Stimulated activated CD8-positive, alpha-beta memory T cell treated with anti-CD3 and anti-CD28 coated beads, Interleukin-4, amount 100 ng/mL, for 1 hour (primary cell): Measurements from ENCODE around the gene NT5C3B.
A peak's percentile ranks its signal among the peaks of the same experiment; 100 is the strongest.
"Not testable (repeated sequence)": the region's sequence is repeated elsewhere in the genome, so short reads cannot be mapped to it uniquely, and the experiment has no call there.

ENCODE experiments used
- DNase-seq, 2 donors: peaks; one replicate each; pipeline ENCODE4 v3.0.0-alpha.2; 2020; ENCODE audit warnings: low read depth in 2 of 2, low spot score in 1 of 2

The NT5C3B gene

GRCh38 chr17:41835800-41836549 lies at the start of gene NT5C3B:
Gene NT5C3B (minus strand): TSS chr17:41836232. CDS start chr17:41836193, 39 bp downstream.
- peak; percentile 11 to 27 for DNase-seq

DNA sequence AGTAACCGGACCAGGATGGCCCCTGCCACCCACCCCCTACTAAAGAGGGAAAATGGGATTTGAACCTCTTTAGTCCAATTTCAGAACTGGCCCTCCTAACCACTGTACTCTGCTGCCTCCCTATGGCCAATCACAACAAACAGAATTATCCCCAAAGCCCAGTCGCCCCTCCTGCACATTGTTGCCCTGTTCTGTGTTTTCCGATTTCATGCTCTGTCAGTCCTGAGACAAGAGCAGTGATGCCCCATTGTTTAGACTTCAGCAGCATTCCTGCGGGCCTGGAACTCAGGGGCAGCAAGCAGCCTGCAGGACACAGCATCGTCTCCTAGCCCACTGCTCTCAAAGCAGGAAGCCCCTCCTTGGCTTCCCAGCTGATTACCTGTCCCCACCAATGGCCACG lies 49.7 kb upstream of the NT5C3B start:
- DNase-seq, result no peak

DNA sequence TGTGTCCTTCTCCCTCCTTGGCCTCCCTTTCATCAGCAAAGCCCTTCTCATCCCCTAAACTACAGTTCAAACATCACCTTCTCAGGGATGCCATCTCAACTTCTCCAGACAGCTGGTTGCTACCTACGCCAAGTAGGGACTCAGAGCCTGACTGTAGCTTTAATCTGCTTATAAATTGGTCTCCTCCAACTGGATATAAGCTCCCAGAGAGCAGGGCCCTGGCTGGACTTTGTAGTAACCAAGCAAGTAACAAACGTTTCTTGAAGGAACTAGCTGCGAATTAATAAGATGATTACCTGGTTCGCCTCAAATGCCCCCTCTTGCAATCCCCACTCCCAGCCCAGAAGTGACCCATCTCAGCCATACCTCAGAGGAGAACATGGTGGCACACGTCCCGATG lies 46.7 kb upstream of the NT5C3B start:
- DNase-seq, result no peak

DNA sequence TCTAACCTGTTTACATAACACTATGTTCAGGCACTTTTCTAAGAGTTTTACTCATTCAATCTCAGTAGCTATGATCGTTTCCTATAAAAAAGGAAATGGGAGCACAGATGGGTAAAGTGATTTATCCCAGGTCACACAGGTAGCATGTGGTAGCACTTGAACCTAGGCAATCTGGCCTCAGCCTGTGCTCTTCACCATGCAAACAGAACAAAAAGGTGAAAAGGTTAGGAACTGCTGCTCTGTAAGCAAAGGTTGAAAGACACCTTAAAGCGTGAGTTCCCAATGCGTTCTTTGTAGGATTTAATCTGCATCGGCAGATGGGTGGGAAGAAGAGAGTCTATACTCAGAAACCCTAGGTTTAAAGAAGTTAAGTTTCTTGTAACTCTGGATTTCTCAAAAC lies 44.1 kb upstream of the NT5C3B start:
- DNase-seq, result no peak

GRCh38 chr17:41874293-41874670 lies 38.2 kb upstream of the NT5C3B start:
- not testable (repeated sequence) for DNase-seq

- no peak for DNase-seq
Observed at GRCh38 chr17:41873559-41874292, 37.7 kb upstream of the NT5C3B start.

DNA sequence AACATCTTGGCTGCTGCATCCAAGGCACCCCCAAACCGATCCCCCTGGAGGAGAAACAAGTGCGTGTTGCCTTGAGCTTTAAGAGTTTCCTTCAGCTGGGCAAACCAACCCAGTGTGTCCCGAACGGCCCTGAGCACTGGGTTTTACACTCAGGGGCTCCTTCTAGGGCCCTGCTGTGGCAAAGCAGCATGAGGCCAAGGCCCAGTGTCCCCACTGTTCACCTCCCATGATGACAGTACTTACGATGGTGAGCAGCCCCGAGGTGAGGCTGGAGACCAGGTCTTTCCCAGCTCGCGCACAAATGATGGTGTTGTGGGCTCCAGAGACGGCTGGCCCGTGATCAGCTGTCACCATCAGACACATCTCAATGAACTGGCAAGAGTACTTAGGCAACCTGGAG lies 35.8 kb upstream of the NT5C3B start:
- no peak for DNase-seq

DNA sequence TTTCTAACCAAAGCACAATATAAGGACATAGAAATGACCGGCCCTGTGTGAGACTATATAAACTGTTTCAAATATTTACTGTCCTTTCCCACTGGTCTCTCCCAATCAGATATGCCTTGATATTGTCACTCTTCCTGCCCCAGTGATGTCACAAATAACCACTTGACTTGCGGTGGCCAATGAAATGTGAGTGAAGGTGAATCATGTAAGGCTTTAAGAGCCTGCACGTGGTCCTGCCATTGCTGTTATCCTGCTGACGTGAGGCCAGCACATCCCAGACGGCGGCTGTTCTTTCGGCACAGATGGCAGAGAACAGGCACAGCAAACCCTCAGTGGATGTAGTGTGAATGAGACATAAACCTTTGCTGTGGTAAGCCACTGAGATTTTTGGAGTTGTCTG lies 34.6 kb upstream of the NT5C3B start:
- no peak for DNase-seq

- no peak for DNase-seq
Observed at GRCh38 chr17:41870097-41870496, 34.1 kb upstream of the NT5C3B start.

DNA sequence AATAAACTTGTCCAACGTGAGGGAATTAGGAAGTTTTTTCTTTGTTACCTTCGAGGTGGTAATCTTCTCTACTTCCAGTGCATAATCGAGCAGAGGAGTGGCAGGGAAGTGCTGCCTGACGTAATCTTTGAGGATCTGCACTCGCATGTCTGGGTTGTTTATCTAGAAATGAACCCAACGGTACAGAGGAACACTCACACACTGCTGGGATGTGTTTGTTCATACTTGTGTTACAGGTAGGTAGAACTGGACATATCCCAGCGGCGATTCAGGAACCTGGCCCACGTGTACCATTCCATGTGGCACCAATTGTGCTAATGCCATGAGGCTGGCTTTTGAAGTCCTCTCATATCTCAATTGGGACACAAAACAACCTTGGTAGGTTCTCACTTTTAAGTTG lies 33.4 kb upstream of the NT5C3B start:
- DNase-seq, result no peak

DNA sequence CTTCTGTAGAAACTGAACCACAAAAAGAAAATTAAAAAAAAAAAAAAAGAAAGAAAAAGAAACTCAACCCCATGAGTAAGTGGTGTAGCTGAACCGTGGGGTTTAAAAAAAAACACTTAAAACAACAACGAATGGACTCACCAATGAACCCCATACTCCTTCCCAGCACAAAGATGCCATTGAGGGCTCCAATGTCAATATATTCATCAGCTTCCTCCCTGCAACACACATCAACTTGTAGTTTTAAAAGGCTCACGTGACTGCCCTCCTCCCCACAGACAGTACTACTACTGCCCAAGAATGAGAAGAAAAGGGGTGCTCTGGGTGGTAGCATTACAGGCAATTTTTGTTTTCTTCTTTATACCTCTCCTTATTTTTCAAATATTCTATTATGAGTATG lies 32.5 kb upstream of the NT5C3B start:
- no peak for DNase-seq

DNA sequence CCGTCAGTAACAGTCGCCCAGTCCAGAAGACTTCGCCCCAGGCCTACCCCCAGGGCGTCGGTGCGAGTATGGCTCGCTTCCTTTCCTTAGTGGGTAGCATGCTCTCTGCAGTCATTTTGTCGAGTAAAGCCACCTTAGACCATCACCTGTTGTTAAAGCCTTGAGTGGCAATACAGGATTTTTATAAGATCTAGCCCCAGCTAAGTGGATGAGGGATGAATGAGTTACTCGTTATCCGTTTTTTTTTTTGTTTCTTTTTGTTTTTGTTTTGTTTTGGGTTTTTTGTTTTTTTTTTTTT lies 29.5 kb upstream of the NT5C3B start:
- no peak for DNase-seq

DNA sequence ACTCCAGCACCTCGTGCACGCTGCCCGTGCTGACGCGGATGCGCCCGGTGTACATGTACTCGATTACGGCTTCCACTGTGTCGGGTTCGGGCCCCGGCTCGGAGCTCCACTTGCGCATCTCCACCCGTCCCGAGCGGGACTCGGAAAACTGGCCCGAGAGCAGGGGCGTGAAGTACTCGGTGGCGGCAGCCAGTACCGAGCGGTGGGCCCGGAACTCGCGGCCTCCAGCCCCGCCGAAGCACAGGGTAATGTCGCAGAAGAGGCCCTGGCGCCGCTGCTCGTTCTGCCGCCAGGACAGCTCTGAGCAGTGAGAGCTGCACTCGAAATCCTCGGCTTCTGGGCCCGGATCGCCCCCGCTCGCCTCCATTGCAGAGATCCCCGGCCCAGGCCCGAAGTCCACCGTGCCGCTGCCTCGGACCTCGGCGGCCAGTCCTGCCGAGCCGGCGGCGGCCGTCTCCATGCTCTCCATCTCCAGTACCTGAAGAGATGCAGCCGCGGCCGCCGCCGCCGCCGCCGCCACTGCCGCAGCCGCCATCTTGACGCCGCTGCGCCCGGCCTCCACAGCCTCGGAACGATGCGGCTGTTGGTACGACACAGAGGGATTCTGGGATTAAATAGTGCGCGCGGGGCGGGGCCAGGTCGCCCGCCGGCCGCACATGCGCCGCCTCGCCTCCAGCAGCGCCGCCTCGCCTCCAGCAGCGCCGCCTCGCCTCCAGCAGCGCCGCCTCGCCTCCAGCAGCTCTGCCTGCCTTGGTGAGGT lies 29.0 kb upstream of the NT5C3B start, which contains the start of gene KLHL11:
Gene KLHL11 (minus strand): TSS at position 588 of the 760 bp plus-strand sequence. CDS start 53 bp downstream, at position 535.
- peak; percentile 67 to 68 for DNase-seq

DNA sequence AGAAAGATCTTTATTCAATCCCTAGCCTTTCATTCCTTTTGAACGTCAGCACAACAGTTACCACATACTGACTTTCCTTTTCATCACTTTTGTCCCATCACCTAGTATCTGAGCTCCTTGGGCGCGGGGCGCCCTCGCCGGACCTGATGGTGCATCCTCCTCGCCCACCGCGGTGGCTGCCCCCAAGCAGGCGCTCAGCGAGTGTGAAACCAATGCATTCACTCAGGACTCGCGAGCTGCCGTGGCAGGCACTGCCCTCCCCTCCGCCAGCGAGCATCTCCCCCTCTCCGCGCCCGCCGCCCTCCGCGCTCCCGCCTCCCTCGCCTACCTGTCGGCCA lies 28.4 kb upstream of the NT5C3B start:
- peak in 1 of 2 donors; percentile 27 for DNase-seq

DNA sequence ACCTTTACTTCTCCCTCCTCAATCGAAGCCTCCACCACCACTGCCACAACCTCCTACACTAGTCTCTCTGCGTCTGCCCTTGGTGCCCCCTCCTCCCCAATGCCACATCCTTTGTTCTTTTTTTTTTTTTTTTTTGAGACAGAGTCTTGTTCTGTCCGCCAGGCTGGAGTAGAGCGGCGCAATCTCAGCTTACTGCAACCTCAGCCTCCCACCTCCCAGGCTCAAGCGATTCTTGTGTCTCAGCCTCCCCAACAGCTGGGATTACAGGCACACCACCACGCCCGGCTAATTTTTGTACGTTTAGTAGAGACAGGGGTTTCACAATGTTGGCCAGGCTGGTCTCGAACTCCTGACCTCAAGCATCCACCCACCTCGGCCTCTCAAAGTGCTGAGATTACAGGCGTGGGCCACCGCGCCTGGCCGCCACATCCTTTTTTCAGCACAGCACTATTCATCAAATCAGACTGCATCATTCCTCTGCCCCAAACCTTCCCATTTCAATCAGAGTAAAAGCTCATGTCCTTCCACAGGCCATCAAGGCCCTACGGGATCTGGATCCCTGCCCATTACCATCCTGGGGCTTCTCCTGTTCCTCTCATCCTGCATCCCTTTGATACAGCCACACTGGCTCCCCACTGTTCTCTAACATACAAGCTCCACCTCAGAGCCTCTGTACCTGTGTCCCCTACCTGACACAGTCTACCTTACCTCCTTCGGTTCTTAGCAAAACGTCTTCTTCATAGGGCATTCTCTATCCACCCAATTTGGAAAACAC lies 27.2 kb upstream of the NT5C3B start:
- no peak for DNase-seq

DNA sequence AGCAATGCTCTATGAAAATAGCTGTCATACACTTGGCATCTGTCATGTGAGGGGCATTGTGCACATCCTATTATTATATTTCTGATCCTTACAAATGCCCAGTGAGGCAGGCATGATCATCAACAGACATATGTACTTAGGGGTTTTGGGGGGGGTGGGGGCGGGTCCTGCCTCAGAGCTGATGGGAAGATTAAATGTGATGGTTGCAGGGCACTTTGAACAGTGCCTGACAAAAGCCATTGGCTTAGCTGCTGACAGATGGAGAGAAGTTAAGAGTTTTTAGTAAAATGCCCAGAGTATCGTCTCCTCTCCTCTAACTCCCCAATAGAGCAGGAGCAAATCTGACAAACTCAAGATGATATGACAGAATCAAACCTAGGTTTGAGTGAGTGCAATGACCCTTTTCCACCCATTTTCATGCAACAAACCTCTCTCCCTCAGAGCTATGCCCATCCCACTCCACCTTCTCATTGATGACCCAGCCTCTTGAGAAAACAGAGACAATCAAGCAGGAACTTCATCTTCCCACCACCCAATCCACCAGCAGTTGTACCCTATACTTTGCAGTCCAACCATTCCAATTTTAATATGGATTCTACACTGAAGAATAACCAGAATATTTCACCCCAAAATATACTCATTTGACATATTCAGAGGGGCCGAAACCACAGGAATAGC lies 24.4 kb upstream of the NT5C3B start:
- DNase-seq, result no peak

DNA sequence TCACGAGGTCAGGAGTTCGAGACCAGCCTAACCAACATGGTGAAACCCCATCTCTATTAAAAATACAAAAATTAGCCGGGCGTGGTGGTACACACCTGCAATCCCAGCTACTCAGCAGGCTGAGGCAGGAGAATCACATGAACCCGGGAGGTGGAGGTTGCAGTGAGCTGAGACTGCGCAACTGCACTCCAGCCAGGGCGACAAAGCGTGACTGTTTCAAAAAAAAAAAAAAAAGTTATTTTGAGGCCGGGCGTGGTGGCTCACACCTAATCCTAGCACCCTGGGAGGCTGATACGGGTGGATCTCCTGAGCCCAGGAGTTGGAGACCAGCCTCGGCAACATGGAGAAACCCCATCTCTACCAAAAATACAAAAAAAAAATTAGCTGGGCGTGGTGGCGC lies 15.3 kb upstream of the NT5C3B start:
- not testable (repeated sequence) for DNase-seq

DNA sequence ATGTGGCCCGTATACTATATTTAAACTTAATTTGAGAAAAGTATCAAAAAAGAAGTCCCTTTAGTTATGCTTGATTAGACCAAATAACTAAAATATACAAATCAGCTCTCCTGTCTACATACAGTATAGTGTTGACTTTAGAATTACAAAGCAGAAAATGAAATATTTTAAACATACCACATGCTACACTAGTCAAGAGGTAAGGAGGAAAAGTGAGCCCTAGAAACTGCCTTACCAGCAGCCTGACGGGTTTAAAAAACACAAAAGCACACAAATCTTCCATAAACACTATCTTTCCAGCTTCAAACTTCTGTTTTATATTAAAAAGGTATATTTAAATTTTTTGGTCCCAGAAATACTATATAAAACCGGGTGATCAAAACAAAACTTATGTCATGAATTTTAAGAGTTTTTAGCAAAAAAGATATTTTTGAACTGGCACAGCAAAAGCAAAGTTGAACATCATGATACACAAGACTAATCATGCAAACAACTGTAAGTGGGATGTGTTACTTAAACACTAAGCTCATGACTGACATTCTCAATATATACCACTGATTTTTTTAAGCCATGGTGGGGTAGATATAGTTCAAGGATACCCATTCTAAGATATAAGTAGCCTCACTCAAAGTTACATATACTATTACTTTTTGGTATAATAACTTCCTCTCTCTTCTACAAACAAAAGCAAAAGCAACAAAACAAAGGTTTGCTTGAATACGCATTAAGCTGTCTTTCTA lies 13.4 kb upstream of the NT5C3B start:
- DNase-seq, result no peak

- no peak for DNase-seq
Observed at GRCh38 chr17:41848788-41849187, 12.8 kb upstream of the NT5C3B start.

GRCh38 chr17:41844971-41845370 lies 8.9 kb upstream of the NT5C3B start:
- DNase-seq, result no peak
